Stimulated activated CD8-positive, alpha-beta memory T cell treated with anti-CD3 and anti-CD28 coated beads, Interleukin-7, amount 100 ng/mL, for 48 hours (primary cell): ENCODE data around the gene DHRS2.
A peak's percentile ranks its signal among the peaks of the same experiment; 100 is the strongest.
"Not testable (repeated sequence)": the region's sequence is repeated elsewhere in the genome, so short reads cannot be mapped to it uniquely, and the experiment has no call there.

Experiments
- DNase-seq, 2 donors: peaks; one replicate each; pipeline ENCODE4 v3.0.0-alpha.2; 2020; ENCODE audit warnings: low read depth in 1 of 2; ENCODE audit errors: extremely low read depth in 1 of 2

Gene DHRS2

GRCh38 chr14:23675906-23676305 is 39.7 kb downstream of the DHRS2 start:
- DNase-seq = no peak

GRCh38 chr14:23681337-23681736 is 45.2 kb downstream of the DHRS2 start:
- no peak for DNase-seq

- DNase-seq = not testable (repeated sequence)
These were observed 53.7 kb downstream of the DHRS2 start for GRCh38 chr14:23689709-23690514.

- DNase-seq = no peak
These were observed 56.3 kb downstream of the DHRS2 start for GRCh38 chr14:23692416-23692815.

- DNase-seq = no peak
These were observed 57.1 kb downstream of the DHRS2 start for GRCh38 chr14:23693252-23693775.

GRCh38 chr14:23694085-23694948 is 58.2 kb downstream of the DHRS2 start:
- DNase-seq = peak in 1 of 2 donors; percentile 2
